ENCODE measurements around the gene MGRN1. TPM values are rescaled to one million over a fixed set of nuclear protein-coding genes. Genes with fewer than 3 reads are reported as not detected.

Gene MGRN1
- total and polyA plus RNA-seq, 8 donors, result 13.2 to 469 (median 56.1) TPM

DNA sequence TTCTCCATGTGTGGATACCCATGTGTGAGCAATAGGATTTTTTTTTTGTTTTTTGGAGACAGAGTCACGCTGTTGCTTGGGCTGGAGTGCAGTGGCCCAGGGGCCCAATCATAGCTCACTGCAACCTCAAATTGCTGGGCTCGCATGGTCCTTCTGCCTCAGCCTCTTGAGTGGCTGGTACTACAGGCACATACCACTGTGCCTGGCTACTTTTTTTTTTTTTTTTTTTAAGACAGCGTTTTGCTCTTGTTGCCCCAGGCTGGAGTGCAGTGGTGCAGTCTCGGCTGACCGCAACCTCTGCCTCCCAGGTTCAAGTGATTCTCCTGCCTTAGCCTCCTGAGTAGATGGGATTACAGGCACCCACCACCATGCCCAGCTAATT is 16.7 kb downstream of the MGRN1 start:
- intact Hi-C loops (cut with DNase I; ENCODE audit: low total_unique reads), result no loop called here
- DNase-seq, result no peak
- Histone ChIP-seq H3K9me3 (no peaks in the 10 kb centered on the region), H3K27me3 (no peaks in the 10 kb centered on the region), H3K27ac (peak overlapping the region in 4 of 5 donors; percentile 24 to 56 (median 52)), H3K36me3 (peaks cover 0 to 49% (median 14%) of the 10 kb centered on the region in 4 donors), H3K4me3 (no peak overlapping the region), H3K4me1 (peaks cover 20 to 59% (median 34%) of the 10 kb centered on the region in 4 donors)
- no peak for TF ChIP-seq CTCF (IDR thresholded peaks at IDR 0.05)
- no peak for TF ChIP-seq EP300 (IDR thresholded peaks at IDR 0.05)
- no peak for TF ChIP-seq POLR2AphosphoS5 (IDR thresholded peaks at IDR 0.05)
- no peak for TF ChIP-seq POLR2A (IDR thresholded peaks at IDR 0.05)
- WGBS, 5 donors, result 61 to 75% (median 71%) methylated on average over 5 of the region's 5 CpGs

DNA sequence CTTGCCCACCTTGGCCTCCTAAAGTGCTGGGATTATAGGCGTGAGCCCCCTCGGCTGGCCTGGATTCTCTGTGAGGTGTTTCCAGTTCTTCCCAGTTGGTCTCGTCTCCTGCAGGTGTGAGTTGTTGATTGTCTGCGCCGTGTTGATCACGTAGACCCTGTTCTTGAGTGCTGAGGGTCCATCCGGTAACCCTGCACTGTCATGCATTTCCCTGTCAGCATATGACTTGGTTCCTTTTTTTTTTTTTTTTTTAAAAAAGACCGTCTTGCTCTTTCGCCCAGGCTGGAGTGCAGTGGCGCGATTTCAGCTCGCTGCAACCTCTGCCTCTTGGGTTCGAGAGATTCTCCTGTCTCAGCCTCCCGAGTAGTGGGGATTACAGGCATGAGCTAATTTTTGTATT is 17.3 kb downstream of the MGRN1 start:
- H3K27ac ChIP-seq, result peak overlapping the region in 2 of 5 donors; percentile 18 to 56
- DNase-seq, result no peak
- H3K27me3 ChIP-seq, result no peaks in the 10 kb centered on the region
- H3K4me1 ChIP-seq, result peaks cover 22 to 57% (median 33%) of the 10 kb centered on the region in 4 donors
- H3K9me3 ChIP-seq, result no peaks in the 10 kb centered on the region
- H3K4me3 ChIP-seq, result no peak overlapping the region
- TF ChIP-seq EP300 (IDR thresholded peaks at IDR 0.05) (no peak), CTCF (IDR thresholded peaks at IDR 0.05) (no peak), POLR2A (IDR thresholded peaks at IDR 0.05) (no peak), POLR2AphosphoS5 (IDR thresholded peaks at IDR 0.05) (no peak)
- peaks cover 0 to 52% (median 12%) of the 10 kb centered on the region in 4 donors for H3K36me3 ChIP-seq
- intact Hi-C loops (cut with DNase I; ENCODE audit: low total_unique reads), result no loop called here
- 83 to 95% (median 88%) methylated on average over 14 of the region's 14 CpGs for WGBS, 5 donors

GRCh38 chr16:4646773-4647643 is 22.4 kb downstream of the MGRN1 start:
- intact Hi-C loops (cut with DNase I; ENCODE audit: low total_unique reads), result no loop called here
- 87 to 93% (median 89%) methylated on average over 18 to 22 of the region's 22 CpGs for WGBS, 5 donors
- Histone ChIP-seq H3K9me3 (no peaks in the 10 kb centered on the region), H3K27ac (no peak overlapping the region), H3K4me3 (no peak overlapping the region), H3K4me1 (peaks cover 3 to 33% (median 26%) of the 10 kb centered on the region in 4 donors), H3K36me3 (peaks cover 5 to 66% (median 34%) of the 10 kb centered on the region in 4 donors), H3K27me3 (no peaks in the 10 kb centered on the region)
- DNase-seq, result no peak
- TF ChIP-seq EP300 (IDR thresholded peaks at IDR 0.05) (no peak), POLR2AphosphoS5 (IDR thresholded peaks at IDR 0.05) (no peak), CTCF (IDR thresholded peaks at IDR 0.05) (no peak), POLR2A (IDR thresholded peaks at IDR 0.05) (no peak)

GRCh38 chr16:4647644-4647980 is 23.0 kb downstream of the MGRN1 start:
- intact Hi-C loops (cut with DNase I; ENCODE audit: low total_unique reads), result no loop called here
- DNase-seq, result no peak
- TF ChIP-seq CTCF (IDR thresholded peaks at IDR 0.05) (no peak), EP300 (IDR thresholded peaks at IDR 0.05) (no peak), POLR2A (IDR thresholded peaks at IDR 0.05) (no peak), POLR2AphosphoS5 (IDR thresholded peaks at IDR 0.05) (no peak)

More at GRCh38 chr16:4647644-4647980, 23.0 kb downstream of the MGRN1 start:
- no peak overlapping the region for H3K27ac ChIP-seq
- WGBS, 5 donors, result 95 to 98% (median 96%) methylated on average over 8 of the region's 8 CpGs
- no peaks in the 10 kb centered on the region for H3K27me3 ChIP-seq
- H3K4me3 ChIP-seq, result no peak overlapping the region
- peaks cover 9 to 37% (median 32%) of the 10 kb centered on the region in 4 donors for H3K4me1 ChIP-seq
- no peaks in the 10 kb centered on the region for H3K9me3 ChIP-seq
- peaks cover 11 to 72% (median 40%) of the 10 kb centered on the region in 4 donors for H3K36me3 ChIP-seq
